ENCODE data around the gene RECQL5.

DNA sequence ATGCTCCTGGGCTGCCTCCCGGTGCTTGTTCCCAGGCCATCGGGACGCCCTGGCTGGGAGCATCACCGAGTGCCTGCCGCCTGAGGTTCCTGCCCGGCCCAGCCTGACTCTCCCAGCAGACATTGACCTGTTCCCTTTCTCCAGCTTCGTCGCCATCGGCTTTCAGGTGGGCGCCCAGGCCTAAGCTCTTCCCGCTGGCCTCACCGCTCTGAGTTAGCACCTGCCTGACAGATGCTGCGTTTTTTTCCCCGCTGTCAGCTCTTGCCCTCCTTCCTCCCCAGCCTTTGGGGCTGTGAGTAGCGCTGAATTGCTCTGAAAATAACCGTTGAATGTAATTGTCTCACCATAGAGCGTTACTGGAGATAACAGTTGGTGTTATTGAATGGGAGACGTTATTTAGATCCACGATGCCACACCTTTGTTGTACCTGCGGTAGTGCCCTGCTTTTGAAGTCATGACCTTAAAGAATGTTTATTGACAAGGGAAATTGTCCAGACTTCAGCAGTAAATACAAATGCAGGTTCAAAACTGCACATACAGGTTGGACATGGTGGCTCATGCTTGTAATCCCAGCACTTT is 55.0 kb downstream of the RECQL5 start:
- TF ChIP-seq, protein P1, sequence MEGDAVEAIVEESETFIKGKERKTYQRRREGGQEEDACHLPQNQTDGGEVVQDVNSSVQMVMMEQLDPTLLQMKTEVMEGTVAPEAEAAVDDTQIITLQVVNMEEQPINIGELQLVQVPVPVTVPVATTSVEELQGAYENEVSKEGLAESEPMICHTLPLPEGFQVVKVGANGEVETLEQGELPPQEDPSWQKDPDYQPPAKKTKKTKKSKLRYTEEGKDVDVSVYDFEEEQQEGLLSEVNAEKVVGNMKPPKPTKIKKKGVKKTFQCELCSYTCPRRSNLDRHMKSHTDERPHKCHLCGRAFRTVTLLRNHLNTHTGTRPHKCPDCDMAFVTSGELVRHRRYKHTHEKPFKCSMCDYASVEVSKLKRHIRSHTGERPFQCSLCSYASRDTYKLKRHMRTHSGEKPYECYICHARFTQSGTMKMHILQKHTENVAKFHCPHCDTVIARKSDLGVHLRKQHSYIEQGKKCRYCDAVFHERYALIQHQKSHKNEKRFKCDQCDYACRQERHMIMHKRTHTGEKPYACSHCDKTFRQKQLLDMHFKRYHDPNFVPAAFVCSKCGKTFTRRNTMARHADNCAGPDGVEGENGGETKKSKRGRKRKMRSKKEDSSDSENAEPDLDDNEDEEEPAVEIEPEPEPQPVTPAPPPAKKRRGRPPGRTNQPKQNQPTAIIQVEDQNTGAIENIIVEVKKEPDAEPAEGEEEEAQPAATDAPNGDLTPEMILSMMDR (conservative IDR thresholded peaks at IDR 0.05; ENCODE audit: low read length): no peak
- TF ChIP-seq EZH2phosphoT487 (IDR thresholded peaks at IDR 0.05; ENCODE audit: borderline replicate concordance, low read depth, low read length): no peak
